ENCODE data around the gene FGF3.

DNA sequence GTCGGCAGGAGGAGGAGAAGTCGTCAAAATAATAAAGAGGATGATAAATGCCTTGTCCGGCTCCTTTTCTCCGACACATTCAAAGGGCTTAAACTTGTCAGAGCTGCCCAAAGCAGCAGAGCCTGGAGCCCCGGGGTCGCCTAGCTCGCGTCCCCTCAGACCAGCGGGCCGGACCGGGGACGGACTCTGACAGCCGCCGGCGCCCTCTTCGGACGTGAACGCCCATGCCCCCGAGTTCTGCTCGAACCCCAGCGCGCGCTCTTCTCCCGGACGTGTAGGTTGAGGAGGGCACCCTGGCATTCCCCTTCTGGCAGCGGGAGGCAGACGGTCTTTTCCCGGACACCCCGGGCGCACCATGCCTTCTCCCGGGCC is 999 bp downstream of the FGF3 start:
- no peak for TF ChIP-seq CTCF (conservative IDR thresholded peaks at IDR 0.05)
- no peak for TF ChIP-seq ZFX (IDR thresholded peaks at IDR 0.05)

All from C4-2B (cell line).